ENCODE data around the gene RAB38. TPM values are rescaled to one million over a fixed set of nuclear protein-coding genes. Genes with fewer than 3 reads are reported as not detected.

Gene RAB38
- total and polyA plus RNA-seq, 7 donors: 0.20 to 0.63 (median 0.24) TPM; not detected in 1

- H3K36me3 ChIP-seq (ENCODE audit: insufficient read depth in 1 of 2, low read depth in 1 of 2): no peaks in the 10 kb centered on the region
- no peak for DNase-seq
- ATAC-seq: no peak
- intact Hi-C loops (cut with DNase I): no loop called here
- 39 to 52% (median 49%) methylated on average over 2 of the region's 2 CpGs for WGBS, 3 donors
- no peak overlapping the region for H3K4me3 ChIP-seq
- H3K27ac ChIP-seq: no peak overlapping the region
- H3K4me1 ChIP-seq: no peaks in the 10 kb centered on the region
- no peak for TF ChIP-seq CTCF (IDR thresholded peaks at IDR 0.05)
- H3K27me3 ChIP-seq (ENCODE audit: insufficient read depth in 3 of 3, low read length in 2 of 3): peaks cover 0 to 2% (median 0%) of the 10 kb centered on the region in 3 donors
- no peaks in the 10 kb centered on the region for H3K9me3 ChIP-seq
Measured at GRCh38 chr11:88064097-88064705, 111.0 kb downstream of the RAB38 start.

Other genes starting within 250 kb of the RAB38 start
- 10 to 100 TPM; 10.7 to 47.7 (median 14.8) TPM for gene CTSC, start 162.3 kb upstream of the RAB38 start, total RNA-seq
- gene CTSC, start 162.3 kb upstream of the RAB38 start, polyA plus RNA-seq: 10 to 100 TPM; 13.2 to 82.4 (median 16.8) TPM